ENCODE data around the gene NOXRED1. TPM values are rescaled to one million over a fixed set of nuclear protein-coding genes. Genes with fewer than 3 reads are reported as not detected.
"Not testable (repeated sequence)": the region's sequence is repeated elsewhere in the genome, so short reads cannot be mapped to it uniquely, and the experiment has no call there.

The NOXRED1 gene
- total and polyA plus RNA-seq, 4 experiments from 2014 or later, result 1.1 TPM; not detected in 2

DNA sequence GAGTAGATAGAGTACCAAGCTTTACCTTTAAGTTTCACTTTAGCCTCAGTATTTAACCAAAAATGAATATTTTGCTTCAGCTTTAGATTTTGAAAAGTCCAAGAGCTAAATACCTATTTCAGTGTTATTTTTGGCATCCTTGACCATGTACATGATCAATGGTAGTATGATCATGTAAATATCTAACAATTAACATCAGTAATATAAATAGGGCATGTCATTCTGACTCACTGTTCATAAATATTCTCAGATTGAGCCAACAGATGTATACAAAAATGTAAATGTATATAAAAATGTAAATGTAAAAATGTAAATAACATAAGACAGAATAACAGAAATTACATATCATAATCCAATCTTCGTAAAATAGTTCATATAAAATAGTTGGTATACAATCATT, 15.3 kb upstream of the NOXRED1 start:
- Mint-ChIP-seq H3K36me3 (peaks cover 65 to 72% of the 10 kb centered on the region in 2 donors), H3K4me3 (no peak overlapping the region), H3K4me1 (peaks cover 0 to 1% (median 0%) of the 10 kb centered on the region in 4 donors), H3K27me3 (no peaks in the 10 kb centered on the region), H3K27ac (no peak overlapping the region), H3K9me3 (no peaks in the 10 kb centered on the region)
- intact Hi-C loops (cut with micrococcal nuclease), result no loop called here
- H3K36me3 ChIP-seq (ENCODE audit: insufficient read depth, low read length), result peaks cover 49% of the 10 kb centered on the region
- H3K9me3 ChIP-seq (ENCODE audit: control insufficient read depth in 1 of 2, low read length in 2 of 2), result no peaks in the 10 kb centered on the region
- ChIA-PET CTCF (ENCODE audit: partially characterized antibody) (no interaction called here), POLR2A (ENCODE audit: partially characterized antibody) (no interaction called here)
- H3K27ac ChIP-seq (ENCODE audit: low read depth, low read length), result no peak overlapping the region
- DNase-seq, result no peak
- no peaks in the 10 kb centered on the region for H3K27me3 ChIP-seq (ENCODE audit: insufficient read depth, low read length)
- H3K4me3 ChIP-seq (ENCODE audit: low read length in 2 of 2), result no peak overlapping the region
- no peaks in the 10 kb centered on the region for H3K4me1 ChIP-seq (ENCODE audit: insufficient read depth, low read length)

DNA sequence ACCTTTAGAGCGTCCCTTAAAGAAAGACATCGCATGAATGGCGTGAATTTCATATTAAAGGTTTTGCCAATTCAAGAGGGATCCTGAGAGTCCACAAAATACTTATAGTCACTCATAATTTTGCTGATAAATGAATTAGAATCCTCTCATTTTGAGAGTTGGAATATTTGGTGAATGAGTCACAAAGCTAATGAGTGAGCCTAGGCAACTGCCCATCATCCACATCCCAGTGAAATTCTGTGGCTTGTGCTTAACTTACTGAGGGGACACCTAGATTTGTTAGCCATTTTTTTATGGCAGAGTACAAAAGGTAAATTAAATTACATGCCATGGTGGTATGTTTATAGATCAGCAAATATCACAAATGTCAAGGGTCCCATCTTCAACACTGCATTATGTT, 12.7 kb upstream of the NOXRED1 start:
- no peaks in the 10 kb centered on the region for H3K9me3 Mint-ChIP-seq
- H3K27me3 ChIP-seq (ENCODE audit: insufficient read depth, low read length), result no peaks in the 10 kb centered on the region
- CTCF ChIA-PET (ENCODE audit: partially characterized antibody), result no interaction called here
- H3K4me1 Mint-ChIP-seq, result peaks cover 0 to 1% (median 0%) of the 10 kb centered on the region in 4 donors
- H3K4me3 Mint-ChIP-seq, result no peak overlapping the region
- peaks cover 51 to 64% of the 10 kb centered on the region in 2 donors for H3K36me3 Mint-ChIP-seq
- POLR2A ChIA-PET (ENCODE audit: partially characterized antibody), result no interaction called here
- intact Hi-C loops (cut with micrococcal nuclease), result no loop called here
- no peaks in the 10 kb centered on the region for H3K9me3 ChIP-seq (ENCODE audit: control insufficient read depth in 1 of 2, low read length in 2 of 2)
- no peak overlapping the region for H3K27ac Mint-ChIP-seq
- no peaks in the 10 kb centered on the region for H3K27me3 Mint-ChIP-seq
- H3K4me1 ChIP-seq (ENCODE audit: insufficient read depth, low read length), result no peaks in the 10 kb centered on the region
- H3K27ac ChIP-seq (ENCODE audit: low read depth, low read length), result no peak overlapping the region
- no peak overlapping the region for H3K4me3 ChIP-seq (ENCODE audit: low read length in 2 of 2)
- peaks cover 26% of the 10 kb centered on the region for H3K36me3 ChIP-seq (ENCODE audit: insufficient read depth, low read length)
- DNase-seq, result no peak

DNA sequence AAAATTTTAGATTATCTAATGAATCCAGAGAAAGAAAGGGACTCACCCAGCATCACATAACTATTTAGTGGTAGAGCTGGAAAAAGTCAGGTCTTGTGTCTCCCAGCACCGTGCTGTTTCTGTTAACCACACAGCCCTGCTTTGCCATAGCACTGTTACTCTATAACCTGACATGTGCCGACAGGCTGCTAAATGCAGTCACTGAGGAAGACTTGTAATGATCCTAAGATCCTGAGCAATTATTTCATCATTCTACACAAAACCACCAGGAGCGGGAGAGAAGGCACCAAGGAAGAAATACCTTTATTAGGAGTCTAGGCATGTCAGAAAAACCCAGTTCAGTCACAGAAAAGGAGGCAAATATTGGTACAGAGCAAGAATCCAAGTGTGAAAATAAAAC, 3.1 kb upstream of the NOXRED1 start:
- no peak for DNase-seq
- H3K36me3 Mint-ChIP-seq, result peaks cover 93 to 98% of the 10 kb centered on the region in 2 donors
- CTCF ChIA-PET (ENCODE audit: partially characterized antibody), result no interaction called here
- H3K27me3 Mint-ChIP-seq, result no peaks in the 10 kb centered on the region
- H3K27ac Mint-ChIP-seq, result no peak overlapping the region
- Histone ChIP-seq H3K9me3 (ENCODE audit: control insufficient read depth in 1 of 2, low read length in 2 of 2) (no peaks in the 10 kb centered on the region), H3K27me3 (ENCODE audit: insufficient read depth, low read length) (no peaks in the 10 kb centered on the region), H3K4me3 (ENCODE audit: low read length in 2 of 2) (no peak overlapping the region), H3K27ac (ENCODE audit: low read depth, low read length) (no peak overlapping the region), H3K36me3 (ENCODE audit: insufficient read depth, low read length) (peaks cover 47% of the 10 kb centered on the region), H3K4me1 (ENCODE audit: insufficient read depth, low read length) (no peaks in the 10 kb centered on the region)
- POLR2A ChIA-PET (ENCODE audit: partially characterized antibody), result no interaction called here
- H3K4me3 Mint-ChIP-seq, result no peak overlapping the region
- H3K4me1 Mint-ChIP-seq, result no peaks in the 10 kb centered on the region
- H3K9me3 Mint-ChIP-seq, result peaks cover 0 to 16% (median 2%) of the 10 kb centered on the region in 8 donors
- intact Hi-C loops (cut with micrococcal nuclease), result no loop called here

DNA sequence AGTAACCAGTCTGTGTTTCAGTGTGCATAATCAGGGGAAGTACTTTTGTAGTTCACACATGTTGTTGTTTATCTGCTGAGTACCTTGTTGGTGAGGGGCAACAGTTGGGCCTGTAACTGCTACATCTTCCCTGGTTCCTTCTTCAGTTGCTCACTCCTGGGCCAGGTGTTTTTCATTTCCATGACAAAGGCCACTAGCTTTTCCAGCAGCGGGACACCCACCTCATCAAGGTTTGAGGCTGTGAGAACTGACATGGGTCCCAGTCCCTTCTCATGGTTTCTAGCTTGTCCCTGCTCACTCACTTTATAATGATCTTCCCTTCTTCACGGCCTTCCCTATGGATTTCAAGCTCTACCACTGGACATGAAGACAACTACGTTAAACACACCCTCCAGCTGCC, 1.5 kb upstream of the NOXRED1 start:
- no peak overlapping the region for H3K27ac ChIP-seq (ENCODE audit: low read depth, low read length)
- peaks cover 47% of the 10 kb centered on the region for H3K36me3 ChIP-seq (ENCODE audit: insufficient read depth, low read length)
- H3K27me3 Mint-ChIP-seq, result no peaks in the 10 kb centered on the region
- H3K36me3 Mint-ChIP-seq, result peaks cover 89 to 90% of the 10 kb centered on the region in 2 donors
- H3K9me3 ChIP-seq (ENCODE audit: control insufficient read depth in 1 of 2, low read length in 2 of 2), result no peaks in the 10 kb centered on the region
- intact Hi-C loops (cut with micrococcal nuclease), result no loop called here
- H3K4me3 Mint-ChIP-seq, result no peak overlapping the region
- no peak overlapping the region for H3K4me3 ChIP-seq (ENCODE audit: low read length in 2 of 2)
- H3K4me1 Mint-ChIP-seq, result no peaks in the 10 kb centered on the region
- no peaks in the 10 kb centered on the region for H3K4me1 ChIP-seq (ENCODE audit: insufficient read depth, low read length)
- H3K27me3 ChIP-seq (ENCODE audit: insufficient read depth, low read length), result no peaks in the 10 kb centered on the region
- CTCF ChIA-PET (ENCODE audit: partially characterized antibody), result no interaction called here
- no peak for DNase-seq
- peaks cover 0 to 31% (median 16%) of the 10 kb centered on the region in 8 donors for H3K9me3 Mint-ChIP-seq
- POLR2A ChIA-PET (ENCODE audit: partially characterized antibody), result no interaction called here
- H3K27ac Mint-ChIP-seq, result no peak overlapping the region

DNA sequence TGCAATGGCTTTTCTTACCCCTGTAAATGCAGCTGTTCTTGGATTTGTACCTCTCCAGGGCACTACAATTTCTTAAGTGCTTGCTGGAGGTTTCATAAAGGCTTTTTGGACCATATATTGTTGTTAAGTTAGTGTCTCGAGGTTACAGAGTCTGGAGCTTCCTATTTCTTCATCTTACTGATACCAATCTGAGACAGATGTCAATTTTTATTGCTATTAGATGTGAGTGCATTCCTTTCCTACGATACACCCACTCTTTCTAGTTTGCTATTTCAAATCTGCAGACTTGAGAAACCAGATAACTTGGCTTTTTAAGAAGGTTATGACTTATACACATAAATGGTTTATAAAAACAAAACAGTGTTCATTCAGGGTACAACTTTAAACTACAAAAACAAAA, 2.1 kb downstream of the NOXRED1 start:
- H3K36me3 ChIP-seq (ENCODE audit: insufficient read depth, low read length), result peaks cover 13% of the 10 kb centered on the region
- H3K27me3 ChIP-seq (ENCODE audit: insufficient read depth, low read length), result no peaks in the 10 kb centered on the region
- peaks cover 52 to 56% of the 10 kb centered on the region in 2 donors for H3K36me3 Mint-ChIP-seq
- DNase-seq, result no peak
- peaks cover 0 to 7% of the 10 kb centered on the region in 2 donors for H3K9me3 ChIP-seq (ENCODE audit: control insufficient read depth in 1 of 2, low read length in 2 of 2)
- no peak overlapping the region for H3K4me3 ChIP-seq (ENCODE audit: low read length in 2 of 2)
- H3K4me3 Mint-ChIP-seq, result no peak overlapping the region
- H3K4me1 Mint-ChIP-seq, result no peaks in the 10 kb centered on the region
- POLR2A ChIA-PET (ENCODE audit: partially characterized antibody), result no interaction called here
- CTCF ChIA-PET (ENCODE audit: partially characterized antibody), result no interaction called here
- intact Hi-C loops (cut with micrococcal nuclease), result no loop called here
- H3K4me1 ChIP-seq (ENCODE audit: insufficient read depth, low read length), result no peaks in the 10 kb centered on the region
- H3K27me3 Mint-ChIP-seq, result no peaks in the 10 kb centered on the region
- no peak overlapping the region for H3K27ac Mint-ChIP-seq
- H3K9me3 Mint-ChIP-seq, result peaks cover 5 to 58% (median 31%) of the 10 kb centered on the region in 8 donors
- H3K27ac ChIP-seq (ENCODE audit: low read depth, low read length), result no peak overlapping the region

DNA sequence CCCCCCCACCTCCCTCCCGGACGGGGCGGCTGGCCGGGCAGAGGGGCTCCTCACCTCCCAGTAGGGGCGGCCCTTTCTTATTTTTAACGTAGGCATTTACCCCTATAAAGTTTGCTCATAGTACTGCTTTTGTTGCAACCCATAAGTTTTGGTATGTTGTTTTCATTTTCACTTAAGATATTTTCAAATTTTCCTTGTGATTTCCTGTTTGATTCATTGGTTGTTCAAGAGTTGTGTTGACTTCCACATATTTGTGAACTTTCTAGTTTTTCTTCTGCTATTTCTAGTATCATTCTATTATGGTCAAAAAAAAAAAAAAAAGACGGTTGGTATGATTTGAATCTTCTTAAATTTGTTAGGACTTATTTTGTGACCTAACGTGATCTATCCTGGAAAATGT, 6.5 kb downstream of the NOXRED1 start:
- Mint-ChIP-seq H3K4me3 (no peak overlapping the region), H3K4me1 (no peaks in the 10 kb centered on the region), H3K9me3 (peaks cover 5 to 47% (median 28%) of the 10 kb centered on the region in 8 donors), H3K27ac (no peak overlapping the region), H3K27me3 (no peaks in the 10 kb centered on the region), H3K36me3 (peaks cover 9 to 14% of the 10 kb centered on the region in 2 donors)
- Histone ChIP-seq H3K4me3 (ENCODE audit: low read length in 2 of 2) (no peak overlapping the region), H3K4me1 (ENCODE audit: insufficient read depth, low read length) (no peaks in the 10 kb centered on the region), H3K27me3 (ENCODE audit: insufficient read depth, low read length) (no peaks in the 10 kb centered on the region), H3K36me3 (ENCODE audit: insufficient read depth, low read length) (no peaks in the 10 kb centered on the region), H3K27ac (ENCODE audit: low read depth, low read length) (no peak overlapping the region), H3K9me3 (ENCODE audit: control insufficient read depth in 1 of 2, low read length in 2 of 2) (peaks cover 0 to 7% of the 10 kb centered on the region in 2 donors)
- ChIA-PET CTCF (ENCODE audit: partially characterized antibody) (no interaction called here), POLR2A (ENCODE audit: partially characterized antibody) (no interaction called here)
- no peak for DNase-seq
- intact Hi-C loops (cut with micrococcal nuclease), result no loop called here

DNA sequence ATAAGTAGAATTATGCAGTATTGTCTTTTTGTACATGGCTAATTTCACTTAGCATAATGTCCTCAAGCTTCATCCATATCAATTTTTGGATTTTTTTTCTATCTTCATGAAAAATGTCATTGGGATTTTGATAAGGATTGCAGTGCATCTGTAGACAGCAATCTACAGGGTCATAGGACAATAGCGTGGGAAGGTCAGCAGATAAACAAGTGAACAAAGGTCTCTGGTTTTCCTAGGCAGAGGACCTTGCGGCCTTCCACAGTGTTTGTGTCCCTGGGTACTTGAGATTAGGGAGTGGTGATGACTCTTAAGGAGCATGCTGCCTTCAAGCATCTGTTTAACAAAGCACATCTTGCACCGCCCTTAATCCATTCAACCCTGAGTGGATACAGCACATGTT, 7.2 kb downstream of the NOXRED1 start:
- H3K4me1 ChIP-seq (ENCODE audit: insufficient read depth, low read length); CTCF ChIA-PET (ENCODE audit: partially characterized antibody); H3K27ac ChIP-seq (ENCODE audit: low read depth, low read length); H3K4me3 Mint-ChIP-seq; H3K27me3 Mint-ChIP-seq; DNase-seq; H3K36me3 Mint-ChIP-seq; H3K27me3 ChIP-seq (ENCODE audit: insufficient read depth, low read length); H3K36me3 ChIP-seq (ENCODE audit: insufficient read depth, low read length); intact Hi-C loops (cut with micrococcal nuclease); H3K9me3 ChIP-seq (ENCODE audit: control insufficient read depth in 1 of 2, low read length in 2 of 2); H3K4me3 ChIP-seq (ENCODE audit: low read length in 2 of 2); H3K4me1 Mint-ChIP-seq; POLR2A ChIA-PET (ENCODE audit: partially characterized antibody); H3K27ac Mint-ChIP-seq: not testable (repeated sequence)
- H3K9me3 Mint-ChIP-seq, result peaks cover 5 to 39% (median 21%) of the 10 kb centered on the region in 8 donors

DNA sequence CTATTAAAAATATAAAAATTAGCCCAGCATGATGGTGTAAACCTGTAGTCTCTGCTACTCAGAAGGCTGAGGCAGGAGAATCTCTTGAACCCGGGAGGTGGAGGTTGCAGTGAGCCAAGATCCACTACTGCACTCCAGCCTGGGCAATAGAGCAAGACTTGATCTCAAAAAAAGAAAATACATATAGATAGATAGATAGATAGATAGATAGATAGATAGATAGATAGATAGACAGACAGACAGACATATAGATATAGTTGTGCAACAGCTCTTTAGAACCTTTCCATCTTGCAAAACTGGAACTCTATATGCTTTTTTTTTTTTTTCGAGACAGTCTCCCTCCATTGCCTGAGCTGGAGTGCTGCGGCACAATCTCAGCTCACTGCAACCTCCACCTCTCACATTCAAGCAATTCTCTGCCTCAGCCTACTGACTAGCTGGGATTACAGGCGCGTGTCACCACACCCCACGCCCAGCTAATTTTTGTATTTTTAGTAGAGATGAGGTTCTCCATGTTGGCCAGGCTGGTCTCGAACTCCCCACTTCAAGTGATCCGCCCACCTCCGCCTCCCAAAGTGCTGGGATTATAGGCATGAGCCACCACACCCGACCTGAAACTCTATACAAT, 7.8 kb downstream of the NOXRED1 start:
- Mint-ChIP-seq H3K9me3 (peaks cover 5 to 33% (median 19%) of the 10 kb centered on the region in 8 donors), H3K27ac (peak overlapping the region in 1 of 7 donors; percentile 36)
- H3K36me3 ChIP-seq (ENCODE audit: insufficient read depth, low read length); POLR2A ChIA-PET (ENCODE audit: partially characterized antibody); H3K27me3 ChIP-seq (ENCODE audit: insufficient read depth, low read length); H3K4me3 ChIP-seq (ENCODE audit: low read length in 2 of 2); CTCF ChIA-PET (ENCODE audit: partially characterized antibody); H3K4me1 Mint-ChIP-seq; intact Hi-C loops (cut with micrococcal nuclease); H3K9me3 ChIP-seq (ENCODE audit: control insufficient read depth in 1 of 2, low read length in 2 of 2); H3K4me3 Mint-ChIP-seq; H3K27me3 Mint-ChIP-seq; H3K4me1 ChIP-seq (ENCODE audit: insufficient read depth, low read length); H3K27ac ChIP-seq (ENCODE audit: low read depth, low read length); DNase-seq; H3K36me3 Mint-ChIP-seq: not testable (repeated sequence)
